ENCODE data around the gene WDR41. TPM values are rescaled to one million over a fixed set of nuclear protein-coding genes. Genes with fewer than 3 reads are reported as not detected.

WDR41 gene
- total RNA-seq, 1 experiment from 2014 or later = 39.8 TPM

DNA sequence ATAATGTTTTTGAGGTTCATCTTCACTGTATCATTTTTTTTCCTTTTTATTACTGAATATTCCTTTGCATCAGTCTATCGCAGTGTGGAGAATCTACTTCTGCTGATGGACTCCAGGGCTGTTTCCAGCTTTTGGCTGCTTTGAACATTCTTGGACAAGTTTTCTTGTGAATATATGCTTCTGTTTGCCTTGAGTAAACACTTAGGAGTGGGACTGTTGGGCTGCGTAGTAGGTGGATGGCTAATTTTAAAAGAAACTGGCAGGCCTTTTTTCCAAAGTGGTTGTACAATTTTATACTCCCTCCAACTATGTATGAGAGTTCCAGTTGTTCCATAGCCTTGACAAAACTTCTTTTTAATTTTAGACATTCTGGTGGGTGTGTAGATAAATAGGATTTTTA lies 102.4 kb downstream of the WDR41 start:
- H3K9me3 Mint-ChIP-seq = peaks cover 10% of the 10 kb centered on the region
- no peak overlapping the region for H3K4me3 Mint-ChIP-seq
- no peaks in the 10 kb centered on the region for H3K36me3 Mint-ChIP-seq
- DNase-seq (ENCODE audit: low spot score) (no peak), ATAC-seq (no peak)
- H3K4me1 Mint-ChIP-seq = 0 out of 2 replicates have a peak, but pooled peaks cover 2% of the 10 kb centered on the region
- no peak overlapping the region for H3K27ac Mint-ChIP-seq
- H3K27me3 Mint-ChIP-seq (ENCODE audit: low read depth) = no peaks in the 10 kb centered on the region; the same call in 1 of the 2 replicates
- POLR2A ChIA-PET = no interaction called here
- CTCF ChIA-PET = no interaction called here
- TF ChIP-seq, protein P1, sequence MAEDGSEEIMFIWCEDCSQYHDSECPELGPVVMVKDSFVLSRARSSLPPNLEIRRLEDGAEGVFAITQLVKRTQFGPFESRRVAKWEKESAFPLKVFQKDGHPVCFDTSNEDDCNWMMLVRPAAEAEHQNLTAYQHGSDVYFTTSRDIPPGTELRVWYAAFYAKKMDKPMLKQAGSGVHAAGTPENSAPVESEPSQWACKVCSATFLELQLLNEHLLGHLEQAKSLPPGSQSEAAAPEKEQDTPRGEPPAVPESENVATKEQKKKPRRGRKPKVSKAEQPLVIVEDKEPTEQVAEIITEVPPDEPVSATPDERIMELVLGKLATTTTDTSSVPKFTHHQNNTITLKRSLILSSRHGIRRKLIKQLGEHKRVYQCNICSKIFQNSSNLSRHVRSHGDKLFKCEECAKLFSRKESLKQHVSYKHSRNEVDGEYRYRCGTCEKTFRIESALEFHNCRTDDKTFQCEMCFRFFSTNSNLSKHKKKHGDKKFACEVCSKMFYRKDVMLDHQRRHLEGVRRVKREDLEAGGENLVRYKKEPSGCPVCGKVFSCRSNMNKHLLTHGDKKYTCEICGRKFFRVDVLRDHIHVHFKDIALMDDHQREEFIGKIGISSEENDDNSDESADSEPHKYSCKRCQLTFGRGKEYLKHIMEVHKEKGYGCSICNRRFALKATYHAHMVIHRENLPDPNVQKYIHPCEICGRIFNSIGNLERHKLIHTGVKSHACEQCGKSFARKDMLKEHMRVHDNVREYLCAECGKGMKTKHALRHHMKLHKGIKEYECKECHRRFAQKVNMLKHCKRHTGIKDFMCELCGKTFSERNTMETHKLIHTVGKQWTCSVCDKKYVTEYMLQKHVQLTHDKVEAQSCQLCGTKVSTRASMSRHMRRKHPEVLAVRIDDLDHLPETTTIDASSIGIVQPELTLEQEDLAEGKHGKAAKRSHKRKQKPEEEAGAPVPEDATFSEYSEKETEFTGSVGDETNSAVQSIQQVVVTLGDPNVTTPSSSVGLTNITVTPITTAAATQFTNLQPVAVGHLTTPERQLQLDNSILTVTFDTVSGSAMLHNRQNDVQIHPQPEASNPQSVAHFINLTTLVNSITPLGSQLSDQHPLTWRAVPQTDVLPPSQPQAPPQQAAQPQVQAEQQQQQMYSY (CRISPR knock-in tag; IDR thresholded peaks at IDR 0.05) = no peak
- TF ChIP-seq ATF1 (CRISPR knock-in tag; IDR thresholded peaks at IDR 0.05) (no peak), ARID4B (CRISPR knock-in tag; IDR thresholded peaks at IDR 0.05; ENCODE audit: borderline replicate concordance) (no peak), ZNF423 (CRISPR knock-in tag; IDR thresholded peaks at IDR 0.05) (no peak), RELA (CRISPR knock-in tag; IDR thresholded peaks at IDR 0.05; ENCODE audit: borderline replicate concordance) (no peak), ZNF232 (CRISPR knock-in tag; IDR thresholded peaks at IDR 0.05) (no peak), SOX15 (CRISPR knock-in tag; IDR thresholded peaks at IDR 0.05) (no peak), ERG (CRISPR knock-in tag; IDR thresholded peaks at IDR 0.05) (no peak), ETV6 (CRISPR knock-in tag; IDR thresholded peaks at IDR 0.05) (no peak), NR2C2 (CRISPR knock-in tag; IDR thresholded peaks at IDR 0.05) (no peak), ATF2 (CRISPR knock-in tag; IDR thresholded peaks at IDR 0.05; ENCODE audit: borderline replicate concordance, low read depth) (no peak), ATF6 (CRISPR knock-in tag; IDR thresholded peaks at IDR 0.05) (no peak), ZNF512 (CRISPR knock-in tag; IDR thresholded peaks at IDR 0.05; ENCODE audit: borderline replicate concordance) (no peak)
- TF ChIP-seq, protein P2, sequence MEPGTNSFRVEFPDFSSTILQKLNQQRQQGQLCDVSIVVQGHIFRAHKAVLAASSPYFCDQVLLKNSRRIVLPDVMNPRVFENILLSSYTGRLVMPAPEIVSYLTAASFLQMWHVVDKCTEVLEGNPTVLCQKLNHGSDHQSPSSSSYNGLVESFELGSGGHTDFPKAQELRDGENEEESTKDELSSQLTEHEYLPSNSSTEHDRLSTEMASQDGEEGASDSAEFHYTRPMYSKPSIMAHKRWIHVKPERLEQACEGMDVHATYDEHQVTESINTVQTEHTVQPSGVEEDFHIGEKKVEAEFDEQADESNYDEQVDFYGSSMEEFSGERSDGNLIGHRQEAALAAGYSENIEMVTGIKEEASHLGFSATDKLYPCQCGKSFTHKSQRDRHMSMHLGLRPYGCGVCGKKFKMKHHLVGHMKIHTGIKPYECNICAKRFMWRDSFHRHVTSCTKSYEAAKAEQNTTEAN (CRISPR knock-in tag; IDR thresholded peaks at IDR 0.05) = no peak
- TF ChIP-seq, protein P3, sequence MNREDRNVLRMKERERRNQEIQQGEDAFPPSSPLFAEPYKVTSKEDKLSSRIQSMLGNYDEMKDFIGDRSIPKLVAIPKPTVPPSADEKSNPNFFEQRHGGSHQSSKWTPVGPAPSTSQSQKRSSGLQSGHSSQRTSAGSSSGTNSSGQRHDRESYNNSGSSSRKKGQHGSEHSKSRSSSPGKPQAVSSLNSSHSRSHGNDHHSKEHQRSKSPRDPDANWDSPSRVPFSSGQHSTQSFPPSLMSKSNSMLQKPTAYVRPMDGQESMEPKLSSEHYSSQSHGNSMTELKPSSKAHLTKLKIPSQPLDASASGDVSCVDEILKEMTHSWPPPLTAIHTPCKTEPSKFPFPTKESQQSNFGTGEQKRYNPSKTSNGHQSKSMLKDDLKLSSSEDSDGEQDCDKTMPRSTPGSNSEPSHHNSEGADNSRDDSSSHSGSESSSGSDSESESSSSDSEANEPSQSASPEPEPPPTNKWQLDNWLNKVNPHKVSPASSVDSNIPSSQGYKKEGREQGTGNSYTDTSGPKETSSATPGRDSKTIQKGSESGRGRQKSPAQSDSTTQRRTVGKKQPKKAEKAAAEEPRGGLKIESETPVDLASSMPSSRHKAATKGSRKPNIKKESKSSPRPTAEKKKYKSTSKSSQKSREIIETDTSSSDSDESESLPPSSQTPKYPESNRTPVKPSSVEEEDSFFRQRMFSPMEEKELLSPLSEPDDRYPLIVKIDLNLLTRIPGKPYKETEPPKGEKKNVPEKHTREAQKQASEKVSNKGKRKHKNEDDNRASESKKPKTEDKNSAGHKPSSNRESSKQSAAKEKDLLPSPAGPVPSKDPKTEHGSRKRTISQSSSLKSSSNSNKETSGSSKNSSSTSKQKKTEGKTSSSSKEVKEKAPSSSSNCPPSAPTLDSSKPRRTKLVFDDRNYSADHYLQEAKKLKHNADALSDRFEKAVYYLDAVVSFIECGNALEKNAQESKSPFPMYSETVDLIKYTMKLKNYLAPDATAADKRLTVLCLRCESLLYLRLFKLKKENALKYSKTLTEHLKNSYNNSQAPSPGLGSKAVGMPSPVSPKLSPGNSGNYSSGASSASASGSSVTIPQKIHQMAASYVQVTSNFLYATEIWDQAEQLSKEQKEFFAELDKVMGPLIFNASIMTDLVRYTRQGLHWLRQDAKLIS (CRISPR knock-in tag; IDR thresholded peaks at IDR 0.05; ENCODE audit: borderline replicate concordance) = no peak
- TF ChIP-seq, protein P4, sequence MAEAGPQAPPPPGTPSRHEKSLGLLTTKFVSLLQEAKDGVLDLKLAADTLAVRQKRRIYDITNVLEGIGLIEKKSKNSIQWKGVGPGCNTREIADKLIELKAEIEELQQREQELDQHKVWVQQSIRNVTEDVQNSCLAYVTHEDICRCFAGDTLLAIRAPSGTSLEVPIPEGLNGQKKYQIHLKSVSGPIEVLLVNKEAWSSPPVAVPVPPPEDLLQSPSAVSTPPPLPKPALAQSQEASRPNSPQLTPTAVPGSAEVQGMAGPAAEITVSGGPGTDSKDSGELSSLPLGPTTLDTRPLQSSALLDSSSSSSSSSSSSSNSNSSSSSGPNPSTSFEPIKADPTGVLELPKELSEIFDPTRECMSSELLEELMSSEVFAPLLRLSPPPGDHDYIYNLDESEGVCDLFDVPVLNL (CRISPR knock-in tag; IDR thresholded peaks at IDR 0.05; ENCODE audit: borderline replicate concordance, low read depth) = no peak
